ENCODE results near the gene DCDC1. TPM values are rescaled to one million over a fixed set of nuclear protein-coding genes. Genes with fewer than 3 reads are reported as not detected.
A peak's percentile ranks its signal among the peaks of the same experiment; 100 is the strongest.

The DCDC1 gene
- polyA plus RNA-seq, 4 donors, result 0.87 TPM; not detected in 3

DNA sequence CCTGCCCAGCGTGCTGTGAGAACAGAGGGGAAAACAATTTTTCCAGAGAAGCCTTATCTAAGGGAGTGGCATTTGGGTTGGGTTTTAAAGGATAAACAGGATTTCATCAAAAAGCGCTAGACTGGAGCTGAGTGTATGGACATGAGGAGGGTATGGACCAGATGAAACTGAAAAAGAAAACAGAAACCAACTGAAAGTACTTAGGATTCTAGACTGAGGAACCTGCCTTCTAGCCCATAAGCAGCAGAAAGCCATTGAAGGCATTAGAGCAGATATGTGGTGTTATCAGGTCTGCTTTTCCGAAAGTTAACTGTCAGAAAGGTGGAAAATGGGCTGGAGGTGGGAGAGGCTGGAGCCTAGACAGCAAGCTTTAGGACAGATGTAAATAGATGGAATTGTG, 443.4 kb downstream of the DCDC1 start:
- Histone ChIP-seq H3K4me3 (ENCODE audit: low read depth in 1 of 3, low read length in 3 of 3) (no peak overlapping the region), H3K27ac (ENCODE audit: low read depth in 1 of 3, low read length in 2 of 3) (no peak overlapping the region), H3K36me3 (ENCODE audit: control insufficient read depth in 3 of 3, insufficient read depth in 2 of 3, low read depth in 1 of 3, low read length in 3 of 3) (no peaks in the 10 kb centered on the region), H3K4me1 (ENCODE audit: control insufficient read depth in 3 of 3, insufficient read depth in 2 of 3, low read depth in 1 of 3, low read length in 2 of 3) (no peaks in the 10 kb centered on the region), H3K27me3 (ENCODE audit: control insufficient read depth in 3 of 3, insufficient read depth in 3 of 3, low read length in 3 of 3) (no peaks in the 10 kb centered on the region), H3K9me3 (ENCODE audit: control insufficient read depth in 2 of 2, insufficient read depth in 1 of 2, low read depth in 1 of 2, low read length in 1 of 2) (no peaks in the 10 kb centered on the region)
- DNase-seq (no peak), FAIRE-seq (no peak)
- 40 to 71% (median 50%) methylated on average over 3 of the region's 3 CpGs for WGBS, 3 donors

DNA sequence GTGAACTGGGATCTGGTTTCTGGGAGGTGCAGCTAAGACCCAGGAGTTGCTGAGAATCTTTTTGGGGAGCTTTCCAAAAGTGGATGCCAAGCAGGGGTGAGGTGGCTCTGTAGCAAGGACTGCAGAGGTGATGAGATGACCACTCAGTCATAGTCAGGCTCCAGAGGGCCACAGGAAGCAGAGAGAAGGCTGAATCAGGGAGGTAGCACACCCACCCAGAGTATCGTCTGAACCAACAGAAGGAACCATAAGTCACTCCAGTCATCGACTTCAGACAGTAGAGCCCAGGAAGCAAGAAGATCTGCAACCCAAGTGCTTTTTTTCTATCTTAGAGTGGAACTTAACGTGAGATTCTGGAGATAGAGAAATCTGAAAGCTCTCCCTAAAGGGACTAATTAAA, 447.7 kb downstream of the DCDC1 start:
- H3K36me3 ChIP-seq (ENCODE audit: control insufficient read depth in 3 of 3, insufficient read depth in 2 of 3, low read depth in 1 of 3, low read length in 3 of 3), result no peaks in the 10 kb centered on the region
- H3K27me3 ChIP-seq (ENCODE audit: control insufficient read depth in 3 of 3, insufficient read depth in 3 of 3, low read length in 3 of 3), result no peaks in the 10 kb centered on the region
- 39 to 50% (median 45%) methylated on average over 3 of the region's 3 CpGs for WGBS, 3 donors
- no peaks in the 10 kb centered on the region for H3K4me1 ChIP-seq (ENCODE audit: control insufficient read depth in 3 of 3, insufficient read depth in 2 of 3, low read depth in 1 of 3, low read length in 2 of 3)
- no peak for FAIRE-seq
- no peak overlapping the region for H3K4me3 ChIP-seq (ENCODE audit: low read depth in 1 of 3, low read length in 3 of 3)
- H3K27ac ChIP-seq (ENCODE audit: low read depth in 1 of 3, low read length in 2 of 3), result no peak overlapping the region
- no peak for DNase-seq
- H3K9me3 ChIP-seq (ENCODE audit: control insufficient read depth in 2 of 2, insufficient read depth in 1 of 2, low read depth in 1 of 2, low read length in 1 of 2), result no peaks in the 10 kb centered on the region

DNA sequence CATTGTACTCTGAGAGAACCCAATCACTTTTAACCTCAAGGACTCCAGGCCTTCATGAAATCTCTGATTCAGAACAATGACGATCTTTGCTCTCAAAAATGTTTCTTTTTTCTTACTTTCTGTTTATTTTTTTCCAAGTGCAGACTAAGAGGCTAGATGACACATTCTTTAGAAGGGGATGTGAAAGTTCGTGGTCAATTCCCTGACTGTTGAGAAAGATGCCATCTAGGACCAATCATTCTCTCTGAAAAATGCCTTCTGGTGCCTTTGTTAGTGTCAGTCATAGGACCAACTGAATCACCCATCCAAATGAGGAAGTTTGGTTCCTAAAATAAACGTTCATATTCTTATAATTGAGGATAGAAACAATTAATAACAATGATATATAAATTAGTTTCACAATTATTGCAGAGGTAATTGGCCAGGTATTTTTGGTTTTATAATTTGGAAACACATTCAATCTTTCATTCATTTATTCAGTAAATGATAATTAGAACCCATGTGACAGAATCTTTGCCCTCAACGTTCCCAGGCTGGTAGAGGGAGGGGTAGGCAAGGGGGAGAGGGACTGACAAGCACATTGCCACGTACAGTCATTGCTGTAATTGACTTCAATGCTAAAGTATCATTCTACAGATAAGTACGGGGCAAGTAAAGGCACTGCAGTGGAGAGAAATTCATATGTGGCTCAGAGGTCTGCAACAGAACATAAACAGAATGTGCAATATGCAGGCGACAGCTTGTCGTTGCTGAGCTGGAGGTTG, 450.0 kb downstream of the DCDC1 start:
- 30 to 38% (median 34%) methylated on average over 8 of the region's 8 CpGs for WGBS, 3 donors
- FAIRE-seq, result no peak
- no peaks in the 10 kb centered on the region for H3K4me1 ChIP-seq (ENCODE audit: control insufficient read depth in 3 of 3, insufficient read depth in 2 of 3, low read depth in 1 of 3, low read length in 2 of 3)
- no peak for DNase-seq
- H3K4me3 ChIP-seq (ENCODE audit: low read depth in 1 of 3, low read length in 3 of 3), result no peak overlapping the region
- no peaks in the 10 kb centered on the region for H3K27me3 ChIP-seq (ENCODE audit: control insufficient read depth in 3 of 3, insufficient read depth in 3 of 3, low read length in 3 of 3)
- H3K36me3 ChIP-seq (ENCODE audit: control insufficient read depth in 3 of 3, insufficient read depth in 2 of 3, low read depth in 1 of 3, low read length in 3 of 3), result no peaks in the 10 kb centered on the region
- no peak overlapping the region for H3K27ac ChIP-seq (ENCODE audit: low read depth in 1 of 3, low read length in 2 of 3)
- H3K9me3 ChIP-seq (ENCODE audit: control insufficient read depth in 2 of 2, insufficient read depth in 1 of 2, low read depth in 1 of 2, low read length in 1 of 2), result no peaks in the 10 kb centered on the region

DNA sequence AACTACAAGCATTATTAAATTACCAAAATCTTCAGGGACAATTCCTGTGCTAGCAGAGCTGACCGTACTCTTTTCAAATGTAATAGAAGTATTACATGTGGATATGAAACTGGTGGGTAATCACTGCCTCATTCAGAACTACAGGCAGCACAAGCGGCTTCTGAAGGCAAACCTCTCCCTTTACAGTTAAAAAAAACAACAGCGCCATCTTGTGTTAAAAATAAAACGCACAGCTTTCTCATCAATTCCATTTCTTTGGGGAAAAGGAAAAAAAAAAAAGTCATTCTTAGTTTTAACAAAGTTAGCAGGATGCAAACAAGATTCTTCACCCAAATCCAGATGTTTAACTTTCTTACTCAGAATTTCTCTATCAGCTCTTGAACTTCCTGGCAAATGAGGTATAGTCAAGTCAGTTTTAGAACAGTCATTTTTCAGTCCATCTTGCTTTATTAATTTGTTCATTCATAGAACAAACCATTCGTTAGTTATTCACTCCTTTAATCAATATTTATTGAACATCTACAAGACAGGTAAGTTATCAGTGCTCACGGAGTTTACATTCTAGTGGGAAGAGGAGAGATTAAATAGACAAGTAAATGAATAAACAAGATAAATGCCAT, 451.6 kb downstream of the DCDC1 start:
- 6 to 14% (median 9%) methylated on average over 6 of the region's 6 CpGs for WGBS, 3 donors
- DNase-seq, result peak; percentile 12 to 51
- no peaks in the 10 kb centered on the region for H3K4me1 ChIP-seq (ENCODE audit: control insufficient read depth in 3 of 3, insufficient read depth in 2 of 3, low read depth in 1 of 3, low read length in 2 of 3)
- H3K4me3 ChIP-seq (ENCODE audit: low read depth in 1 of 3, low read length in 3 of 3), result no peak overlapping the region
- no peaks in the 10 kb centered on the region for H3K27me3 ChIP-seq (ENCODE audit: control insufficient read depth in 3 of 3, insufficient read depth in 3 of 3, low read length in 3 of 3)
- no peak overlapping the region for H3K27ac ChIP-seq (ENCODE audit: low read depth in 1 of 3, low read length in 2 of 3)
- no peaks in the 10 kb centered on the region for H3K9me3 ChIP-seq (ENCODE audit: control insufficient read depth in 2 of 2, insufficient read depth in 1 of 2, low read depth in 1 of 2, low read length in 1 of 2)
- FAIRE-seq, result no peak
- H3K36me3 ChIP-seq (ENCODE audit: control insufficient read depth in 3 of 3, insufficient read depth in 2 of 3, low read depth in 1 of 3, low read length in 3 of 3), result no peaks in the 10 kb centered on the region

DNA sequence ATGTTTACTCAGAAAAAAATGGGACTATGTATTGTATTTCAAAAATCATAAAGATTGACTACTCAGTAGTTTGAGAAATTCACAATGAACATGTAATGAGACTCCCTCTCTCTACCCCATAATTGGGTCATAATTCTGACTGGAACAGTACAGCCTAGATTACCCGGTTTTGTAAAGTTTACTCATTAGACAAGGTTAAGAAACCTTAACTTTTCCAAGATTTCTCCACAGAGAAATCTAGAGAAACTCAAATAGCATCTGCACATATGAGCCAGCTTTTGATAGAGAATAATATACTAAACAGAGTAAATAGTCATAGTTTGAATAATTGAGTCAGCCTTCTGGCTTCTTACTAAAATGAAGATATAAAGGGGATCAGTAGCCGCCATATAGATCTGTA, 452.3 kb downstream of the DCDC1 start:
- no peaks in the 10 kb centered on the region for H3K9me3 ChIP-seq (ENCODE audit: control insufficient read depth in 2 of 2, insufficient read depth in 1 of 2, low read depth in 1 of 2, low read length in 1 of 2)
- DNase-seq, result no peak
- H3K27me3 ChIP-seq (ENCODE audit: control insufficient read depth in 3 of 3, insufficient read depth in 3 of 3, low read length in 3 of 3), result no peaks in the 10 kb centered on the region
- 69 to 86% (median 81%) methylated on average over 2 of the region's 2 CpGs for WGBS, 3 donors
- no peaks in the 10 kb centered on the region for H3K4me1 ChIP-seq (ENCODE audit: control insufficient read depth in 3 of 3, insufficient read depth in 2 of 3, low read depth in 1 of 3, low read length in 2 of 3)
- H3K27ac ChIP-seq (ENCODE audit: low read depth in 1 of 3, low read length in 2 of 3), result no peak overlapping the region
- no peak overlapping the region for H3K4me3 ChIP-seq (ENCODE audit: low read depth in 1 of 3, low read length in 3 of 3)
- no peak for FAIRE-seq
- no peaks in the 10 kb centered on the region for H3K36me3 ChIP-seq (ENCODE audit: control insufficient read depth in 3 of 3, insufficient read depth in 2 of 3, low read depth in 1 of 3, low read length in 3 of 3)

DNA sequence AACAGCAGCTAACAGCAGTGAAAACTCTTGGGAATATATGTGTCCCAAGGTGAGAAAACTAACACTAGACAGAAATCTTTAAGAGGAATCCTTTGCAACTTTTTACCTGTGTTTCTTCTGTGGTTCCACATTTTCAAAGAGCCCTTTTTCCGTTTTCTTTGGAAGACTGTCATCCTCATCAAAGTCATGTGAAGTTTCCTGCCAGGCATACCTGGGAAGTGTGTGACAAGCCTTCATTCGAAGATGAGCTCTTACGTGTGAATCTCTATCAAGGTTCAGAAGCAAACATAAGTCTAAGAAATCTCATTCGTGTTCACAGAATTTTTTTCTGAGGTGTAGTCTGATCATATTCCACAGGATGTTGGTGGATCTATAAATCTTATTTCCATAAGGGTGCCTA, 452.8 kb downstream of the DCDC1 start:
- H3K4me3 ChIP-seq (ENCODE audit: low read depth in 1 of 3, low read length in 3 of 3), result no peak overlapping the region
- no peaks in the 10 kb centered on the region for H3K36me3 ChIP-seq (ENCODE audit: control insufficient read depth in 3 of 3, insufficient read depth in 2 of 3, low read depth in 1 of 3, low read length in 3 of 3)
- H3K4me1 ChIP-seq (ENCODE audit: control insufficient read depth in 3 of 3, insufficient read depth in 2 of 3, low read depth in 1 of 3, low read length in 2 of 3), result no peaks in the 10 kb centered on the region
- DNase-seq (no peak), FAIRE-seq (no peak)
- 76 to 80% (median 77%) methylated on average over 4 of the region's 4 CpGs for WGBS, 3 donors
- no peaks in the 10 kb centered on the region for H3K27me3 ChIP-seq (ENCODE audit: control insufficient read depth in 3 of 3, insufficient read depth in 3 of 3, low read length in 3 of 3)
- no peaks in the 10 kb centered on the region for H3K9me3 ChIP-seq (ENCODE audit: control insufficient read depth in 2 of 2, insufficient read depth in 1 of 2, low read depth in 1 of 2, low read length in 1 of 2)
- no peak overlapping the region for H3K27ac ChIP-seq (ENCODE audit: low read depth in 1 of 3, low read length in 2 of 3)

DNA sequence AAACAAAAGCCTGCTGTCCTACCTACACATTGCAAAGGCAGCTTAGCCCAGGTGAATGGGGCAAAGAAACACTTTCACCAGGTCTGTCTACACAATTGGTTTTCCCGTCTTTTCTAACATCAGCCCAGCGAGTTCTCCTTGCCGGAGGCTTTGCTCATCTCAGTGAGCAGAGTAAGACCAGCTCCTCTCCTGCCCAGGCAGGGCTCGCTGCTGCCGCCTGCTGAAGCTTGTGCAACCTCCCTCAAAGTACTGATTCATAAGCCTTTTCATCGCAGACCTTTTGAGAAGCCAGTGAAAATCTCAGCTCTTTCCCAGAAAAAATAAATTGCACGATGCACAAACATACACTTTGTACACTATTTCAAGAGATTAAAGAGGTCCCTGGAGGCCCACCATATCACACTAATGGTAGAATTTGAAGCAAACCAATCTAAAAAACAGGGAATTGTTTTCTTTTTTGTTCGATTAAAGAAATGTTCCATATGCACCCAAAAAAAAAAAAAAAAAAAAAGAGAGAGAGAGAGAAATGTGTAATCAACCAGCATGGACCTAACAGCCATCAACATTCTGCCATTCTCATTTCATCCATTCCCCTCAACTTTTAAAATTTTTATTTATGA, 455.3 kb downstream of the DCDC1 start:
- H3K4me3 ChIP-seq (ENCODE audit: low read depth in 1 of 3, low read length in 3 of 3), result no peak overlapping the region
- no peaks in the 10 kb centered on the region for H3K36me3 ChIP-seq (ENCODE audit: control insufficient read depth in 3 of 3, insufficient read depth in 2 of 3, low read depth in 1 of 3, low read length in 3 of 3)
- WGBS, 3 donors, result 20 to 21% (median 20%) methylated on average over 8 of the region's 8 CpGs
- no peak overlapping the region for H3K27ac ChIP-seq (ENCODE audit: low read depth in 1 of 3, low read length in 2 of 3)
- DNase-seq, result peak in 1 of 2 donors; percentile 34
- FAIRE-seq, result no peak
- no peaks in the 10 kb centered on the region for H3K9me3 ChIP-seq (ENCODE audit: control insufficient read depth in 2 of 2, insufficient read depth in 1 of 2, low read depth in 1 of 2, low read length in 1 of 2)
- H3K4me1 ChIP-seq (ENCODE audit: control insufficient read depth in 3 of 3, insufficient read depth in 2 of 3, low read depth in 1 of 3, low read length in 2 of 3), result no peaks in the 10 kb centered on the region
- no peaks in the 10 kb centered on the region for H3K27me3 ChIP-seq (ENCODE audit: control insufficient read depth in 3 of 3, insufficient read depth in 3 of 3, low read length in 3 of 3)

DNA sequence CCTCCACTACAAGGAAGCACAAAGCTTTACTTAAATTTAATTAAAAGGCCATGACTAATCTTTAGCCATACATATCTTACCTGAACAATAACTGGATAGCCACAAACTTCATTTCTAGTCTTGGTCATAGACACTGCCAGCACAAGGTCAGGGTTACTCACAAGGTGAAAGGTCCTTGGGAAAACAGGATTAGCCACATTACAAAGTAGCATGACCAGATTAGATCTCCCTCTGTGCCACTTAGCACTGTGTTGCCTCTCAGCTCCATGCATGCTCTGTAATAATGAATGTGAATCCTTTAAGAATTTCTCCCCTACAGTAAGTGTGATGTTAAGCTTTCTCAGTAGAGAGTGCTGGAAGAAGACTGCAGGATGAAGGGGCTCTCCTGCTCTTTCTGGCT, 458.3 kb downstream of the DCDC1 start:
- Histone ChIP-seq H3K27ac (ENCODE audit: low read depth in 1 of 3, low read length in 2 of 3) (no peak overlapping the region), H3K9me3 (ENCODE audit: control insufficient read depth in 2 of 2, insufficient read depth in 1 of 2, low read depth in 1 of 2, low read length in 1 of 2) (no peaks in the 10 kb centered on the region), H3K36me3 (ENCODE audit: control insufficient read depth in 3 of 3, insufficient read depth in 2 of 3, low read depth in 1 of 3, low read length in 3 of 3) (no peaks in the 10 kb centered on the region), H3K27me3 (ENCODE audit: control insufficient read depth in 3 of 3, insufficient read depth in 3 of 3, low read length in 3 of 3) (no peaks in the 10 kb centered on the region), H3K4me1 (ENCODE audit: control insufficient read depth in 3 of 3, insufficient read depth in 2 of 3, low read depth in 1 of 3, low read length in 2 of 3) (no peaks in the 10 kb centered on the region), H3K4me3 (ENCODE audit: low read depth in 1 of 3, low read length in 3 of 3) (no peak overlapping the region)
- FAIRE-seq (no peak), DNase-seq (no peak)
